Stimulated activated CD4-positive, alpha-beta T cell treated with anti-CD3 and anti-CD28 coated beads, TNF-alpha, amount 100 ng/mL, for 1 hour (primary cell): ENCODE results near the gene EVI5L.
"Not testable (repeated sequence)": the region's sequence is repeated elsewhere in the genome, so short reads cannot be mapped to it uniquely, and the experiment has no call there.

Source experiments
- DNase-seq, 3 donors: peaks; one replicate each; pipeline ENCODE4 v3.0.0-alpha.2; 2020; ENCODE audit warnings: low read depth in 3 of 3, low spot score in 1 of 3

The EVI5L gene

DNA sequence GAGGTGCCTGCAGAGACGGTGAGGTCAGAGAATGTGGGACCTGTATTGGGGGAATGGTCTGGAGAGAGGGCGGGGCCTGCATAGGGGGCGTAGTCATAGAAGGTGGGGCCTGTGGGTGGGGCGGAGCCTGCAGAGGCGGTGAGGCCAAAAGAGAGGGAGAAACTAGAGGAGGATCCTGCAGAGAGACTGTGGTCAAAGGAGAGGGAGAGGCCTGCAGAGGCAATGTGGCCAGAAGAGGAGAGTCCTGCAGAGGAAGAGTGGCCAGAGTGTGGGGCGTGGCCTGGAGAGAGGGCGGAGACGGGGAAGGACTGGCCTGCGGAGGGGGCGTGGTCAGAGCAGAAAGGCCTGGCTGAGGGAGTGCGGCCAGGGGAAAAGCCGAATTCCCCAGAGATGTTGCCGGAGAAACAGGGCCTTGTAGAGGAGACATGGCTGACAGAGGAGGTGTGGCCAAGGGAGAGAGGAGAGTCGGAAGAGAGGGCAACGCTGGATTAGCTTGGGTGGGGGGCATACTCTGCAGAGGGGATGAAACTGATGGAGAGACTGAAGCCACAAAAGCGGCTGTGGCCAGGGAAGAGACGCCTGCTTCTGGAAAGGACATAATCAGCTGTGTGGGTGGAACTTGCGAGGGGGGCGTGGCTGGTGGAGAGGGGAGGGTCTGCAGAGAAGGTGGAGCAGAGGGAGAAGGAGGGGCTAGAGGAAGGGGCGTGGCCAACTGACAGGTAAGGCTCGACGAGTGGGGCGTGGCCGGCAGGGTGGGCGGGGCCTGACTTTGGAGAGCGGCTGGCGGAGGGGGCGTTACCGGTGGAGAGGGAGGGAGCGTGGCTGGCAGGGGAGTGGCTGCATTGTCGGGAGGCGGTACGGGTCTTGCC is 41.7 kb downstream of the EVI5L start:
- peak; percentile 40 to 62 (median 52) for DNase-seq

- no peak for DNase-seq
Observed at GRCh38 chr19:7872306-7873204, 42.5 kb downstream of the EVI5L start.

DNA sequence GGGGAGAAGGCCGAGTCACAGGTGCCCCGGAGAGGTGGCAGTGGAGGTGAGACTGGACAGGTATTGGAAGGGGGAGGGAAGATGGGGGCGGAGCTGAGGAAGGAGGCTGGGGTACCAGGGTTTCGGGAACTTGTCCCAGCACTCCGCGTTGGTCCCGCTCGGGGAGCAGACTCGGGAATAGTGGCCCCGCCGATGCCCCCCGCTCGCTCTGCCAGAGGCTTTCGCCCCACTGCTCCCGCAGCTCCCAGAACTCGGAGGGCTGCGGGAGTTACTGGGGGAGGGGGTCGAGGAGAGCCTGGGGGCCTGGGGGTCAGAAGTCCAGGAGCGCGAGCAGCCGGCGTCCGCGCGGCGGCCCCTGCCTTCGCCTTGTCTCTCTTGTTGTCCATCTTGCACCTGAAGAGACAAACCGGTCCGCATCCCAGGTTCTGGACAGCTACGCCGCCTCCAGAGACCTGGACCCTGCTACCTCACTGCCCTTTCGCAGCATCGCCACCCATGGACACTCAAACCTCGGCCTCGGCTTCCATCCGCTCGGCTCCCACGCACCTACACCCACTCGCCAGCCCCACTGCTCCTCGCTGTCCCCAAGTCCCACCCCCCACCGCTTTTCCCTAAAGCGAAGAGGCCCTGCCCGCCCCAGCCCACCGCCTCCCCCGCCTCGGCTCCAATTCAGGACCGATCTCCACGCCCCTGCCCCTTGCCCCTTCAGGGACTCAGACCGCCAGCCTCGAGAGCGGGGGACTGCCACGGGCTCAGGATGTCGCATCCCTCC is 43.5 kb downstream of the EVI5L start:
- no peak for DNase-seq

DNA sequence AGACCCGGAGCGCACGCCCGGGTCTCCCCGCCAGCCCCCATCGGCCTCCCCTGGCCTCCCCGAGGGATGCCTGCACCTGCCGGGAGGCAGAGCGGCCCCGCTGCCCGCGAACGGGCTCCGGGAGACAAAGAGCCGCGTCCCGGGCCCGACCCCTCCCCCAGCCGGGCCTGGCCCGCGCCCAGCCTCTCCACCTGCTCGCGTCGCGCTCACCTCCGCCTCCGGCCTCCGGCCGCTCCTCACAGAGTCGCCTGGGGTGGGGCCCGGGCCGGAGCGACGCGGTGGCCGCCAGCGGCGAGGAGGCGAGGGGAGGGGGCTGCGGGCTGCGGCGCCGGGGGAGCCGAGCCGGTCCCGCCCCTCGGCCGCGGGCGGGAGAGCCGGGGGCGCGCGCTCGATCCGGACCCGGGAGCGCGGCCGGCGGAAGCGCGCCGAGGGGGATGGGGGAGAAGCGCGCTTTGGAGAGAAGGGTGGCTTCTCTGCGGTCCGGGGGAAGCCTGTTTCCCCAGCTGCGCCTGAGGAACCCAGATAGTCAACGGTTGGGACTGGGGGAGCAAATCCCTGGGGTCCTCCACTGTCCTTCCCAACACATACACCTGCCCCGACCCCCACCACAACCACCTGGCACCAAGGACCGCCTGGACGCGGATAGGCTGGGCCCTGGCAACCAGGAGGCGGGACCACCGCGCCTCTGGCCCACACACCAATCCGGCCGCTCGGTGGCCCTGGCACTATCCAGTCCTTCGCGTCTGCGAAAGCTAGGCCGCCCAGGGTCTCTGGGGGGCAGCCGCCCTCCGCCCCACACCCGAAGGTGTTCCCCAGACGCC is 44.3 kb downstream of the EVI5L start, which contains the start of gene PRR36:
Gene PRR36 (minus strand): TSS at position 315 of the 821 bp plus-strand sequence. CDS start 701 bp downstream, outside the sequence.
- no peak for DNase-seq

GRCh38 chr19:7874897-7875273 is 44.9 kb downstream of the EVI5L start:
- DNase-seq, result no peak

DNA sequence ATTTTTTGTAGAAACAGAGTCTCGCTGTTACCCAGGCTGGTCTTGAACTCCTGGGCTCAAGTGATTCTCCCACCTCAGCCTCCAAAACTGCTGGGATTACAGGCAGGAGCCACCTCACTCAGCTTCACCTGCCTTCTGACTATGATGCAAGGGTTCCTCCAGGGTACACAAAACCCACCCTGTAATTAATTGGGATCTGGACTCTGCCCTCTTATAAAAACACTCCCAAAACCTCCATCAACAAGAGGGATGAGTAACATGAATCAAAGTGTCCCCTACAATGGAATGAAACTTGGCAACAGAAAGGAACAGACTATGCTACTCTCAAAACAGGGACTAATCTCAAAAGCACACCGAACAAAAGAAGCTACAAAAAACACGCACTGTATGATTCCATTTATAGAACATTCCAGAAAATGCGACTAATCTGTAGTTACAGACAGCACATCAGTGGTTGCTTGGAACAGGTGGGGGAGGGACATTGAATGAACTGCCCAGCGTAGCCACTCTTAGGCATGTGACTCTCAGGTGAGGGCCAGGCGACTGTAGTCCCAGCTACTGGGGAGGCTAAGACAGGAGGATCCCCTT is 47.3 kb downstream of the EVI5L start:
- DNase-seq, result no peak

DNA sequence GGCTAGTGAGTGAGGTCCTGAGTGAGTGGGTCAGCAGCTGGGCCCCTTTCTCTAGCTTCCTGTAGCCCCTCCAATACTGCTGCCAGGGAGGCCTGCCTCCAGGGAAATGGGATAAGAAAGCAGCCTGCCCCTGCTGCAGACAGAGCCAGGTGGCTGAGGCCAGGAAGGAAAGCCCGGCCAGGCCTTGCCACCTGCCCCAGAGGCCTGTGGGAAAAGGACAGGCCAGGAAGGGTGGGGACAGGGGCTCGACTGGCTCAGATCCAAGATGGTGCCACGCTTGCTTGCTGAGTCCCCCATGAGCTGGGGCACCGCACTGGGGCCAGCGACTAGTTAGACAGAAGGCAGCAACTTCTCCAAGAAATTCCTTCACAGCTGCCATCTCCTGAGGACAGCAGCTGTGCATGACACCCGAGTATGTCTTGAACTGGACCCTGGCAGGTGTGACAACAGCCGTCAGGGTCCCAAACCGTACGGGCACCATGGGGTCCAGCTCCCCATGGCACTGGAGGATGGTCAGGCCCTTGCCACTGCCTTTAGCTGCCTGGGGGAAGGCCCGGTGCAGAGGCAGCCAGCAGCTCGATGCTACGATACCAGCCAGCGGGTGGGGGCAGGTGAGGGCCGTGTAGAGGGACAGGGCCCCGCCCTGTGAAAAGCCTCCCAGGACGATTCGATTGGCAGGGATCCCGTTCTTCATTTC is 49.2 kb downstream of the EVI5L start:
- no peak for DNase-seq

- DNase-seq, result no peak
Observed at GRCh38 chr19:7879836-7880235, 49.8 kb downstream of the EVI5L start.

DNA sequence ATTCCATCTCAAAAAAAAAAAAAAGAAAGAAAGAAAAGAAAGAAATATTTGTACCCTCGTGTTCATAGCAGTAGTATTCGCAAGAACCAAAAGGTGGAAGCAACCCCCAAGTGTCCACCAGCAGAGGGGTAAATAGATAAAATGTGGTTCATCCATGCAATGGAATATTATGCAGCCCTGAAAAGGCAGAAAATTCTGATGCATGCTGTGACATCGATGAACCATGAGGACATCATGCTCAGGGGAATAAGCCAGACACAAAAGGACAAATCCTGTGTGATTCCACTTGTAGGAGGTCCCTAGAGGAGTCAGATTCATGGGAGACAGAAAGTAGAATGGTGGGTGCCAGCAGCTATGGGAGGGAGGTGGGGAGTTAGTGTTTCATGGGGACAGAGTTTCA is 51.9 kb downstream of the EVI5L start:
- no peak for DNase-seq

DNA sequence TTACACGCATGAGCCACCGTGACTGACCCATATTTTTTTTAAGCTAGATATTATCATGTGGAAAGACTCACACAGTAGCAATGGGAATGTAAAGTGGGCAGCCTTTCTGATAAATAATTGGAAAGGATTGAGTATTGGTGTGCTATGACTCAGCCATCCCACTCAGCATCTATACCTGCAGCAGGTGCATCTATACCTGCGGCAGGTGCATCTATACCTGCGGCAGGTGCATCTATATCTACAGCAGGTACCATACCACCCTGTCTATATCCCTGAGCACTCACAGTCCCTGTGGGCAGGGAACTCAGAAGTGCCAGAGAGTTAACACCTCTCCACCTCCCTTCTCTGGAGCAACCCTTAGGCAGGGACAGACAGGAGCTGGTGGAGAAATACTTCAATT is 53.1 kb downstream of the EVI5L start:
- DNase-seq, result no peak

GRCh38 chr19:7883796-7884570 is 54.0 kb downstream of the EVI5L start:
- DNase-seq, result no peak

- DNase-seq, result no peak
Observed at GRCh38 chr19:7885818-7886217, 55.8 kb downstream of the EVI5L start.

DNA sequence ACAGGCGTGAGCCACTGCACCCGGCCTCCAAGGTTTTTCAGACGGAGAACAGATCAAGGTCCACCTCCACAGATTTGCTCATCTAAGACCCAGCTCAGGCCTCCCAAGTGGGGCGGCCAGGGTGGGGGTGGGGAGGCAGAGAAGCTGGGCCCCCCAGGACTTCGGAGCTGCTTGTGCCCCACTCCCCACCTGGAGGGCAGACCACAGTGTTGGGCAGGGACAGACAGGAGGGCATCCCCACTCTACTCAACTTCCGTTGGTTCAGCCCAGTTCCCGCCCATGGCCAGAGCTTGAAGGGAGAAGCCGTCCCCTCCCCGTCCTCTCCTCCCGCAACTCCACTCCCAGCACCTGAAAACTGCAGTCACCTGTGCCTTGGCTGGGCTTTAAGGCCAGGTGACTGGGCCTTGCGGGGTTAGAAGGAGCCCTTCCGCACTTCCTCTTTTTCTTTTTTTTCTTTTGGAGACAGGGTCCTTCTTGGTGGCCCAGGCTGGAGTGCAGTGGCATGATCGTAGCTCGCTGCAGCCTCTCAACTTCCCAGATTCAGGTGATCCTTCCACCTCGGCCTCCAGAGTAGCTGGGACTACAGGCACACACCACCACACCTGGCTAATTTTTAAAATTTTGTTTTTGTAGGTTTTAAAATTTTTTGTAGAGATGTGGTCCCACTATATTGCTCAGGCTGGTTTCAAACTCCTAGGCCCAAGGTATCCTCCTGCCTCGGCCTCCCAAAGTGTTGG is 57.6 kb downstream of the EVI5L start:
- DNase-seq, result no peak

GRCh38 chr19:7888145-7888825 is 58.3 kb downstream of the EVI5L start, which contains the start of gene LRRC8E:
LRRC8E (plus strand) TSS chr19:7888510; CDS start chr19:7895604, 7,094 bp downstream.
- DNase-seq, result no peak

DNA sequence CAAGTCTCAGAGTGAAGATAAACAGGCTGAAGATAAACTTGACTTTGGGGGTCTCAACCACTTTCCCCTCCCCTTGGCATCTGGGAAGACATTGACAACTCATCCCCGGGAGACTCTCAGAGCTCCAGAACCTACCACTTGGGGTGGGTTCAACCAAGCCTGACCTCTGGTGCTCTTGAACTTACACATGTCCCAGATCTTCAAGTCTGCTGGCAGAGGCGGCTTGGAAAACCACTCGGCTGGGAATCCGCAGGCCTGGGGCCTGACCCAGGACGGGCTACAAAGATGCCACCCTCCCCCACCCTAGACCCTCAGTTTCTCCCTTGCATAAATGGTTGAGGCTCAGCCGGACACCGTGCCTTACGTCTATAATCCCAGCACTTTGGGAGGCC is 58.8 kb downstream of the EVI5L start:
- DNase-seq, result no peak

DNA sequence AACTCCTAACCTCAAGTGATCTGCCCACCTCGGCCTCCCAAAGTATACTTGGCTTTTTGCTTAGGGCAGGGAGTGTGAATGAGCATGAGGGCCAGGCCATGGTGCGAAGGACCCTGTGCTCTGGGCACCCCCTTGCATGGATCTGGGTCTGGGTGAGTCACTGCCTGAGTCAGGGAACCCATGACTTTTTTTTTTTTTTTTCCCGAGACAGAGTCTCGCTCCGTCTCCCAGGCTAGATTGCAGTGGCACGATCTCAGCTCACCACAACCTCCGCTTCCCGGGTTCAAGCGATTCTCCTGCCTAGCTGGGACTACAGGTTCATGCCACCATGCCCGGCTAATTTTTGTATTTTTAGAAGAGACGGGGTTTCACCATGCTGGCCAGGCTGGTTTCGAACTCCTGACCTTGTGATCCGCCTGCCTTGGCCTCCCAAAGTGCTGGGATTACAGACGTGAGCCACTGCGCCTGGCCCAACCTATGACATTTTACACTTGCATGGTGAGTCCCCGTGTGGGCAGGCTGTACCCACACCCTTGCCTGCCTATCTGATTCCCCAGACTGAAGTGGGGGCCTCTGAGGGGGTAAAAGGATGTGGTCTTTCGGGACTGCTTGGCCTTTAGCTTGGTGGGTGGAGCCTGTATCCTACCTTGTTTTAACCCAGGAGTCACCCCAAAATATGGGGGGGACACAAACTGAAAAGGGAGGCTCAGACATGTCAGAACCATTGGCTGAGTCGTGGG is 63.5 kb downstream of the EVI5L start:
- DNase-seq, result not testable (repeated sequence)
